ENCODE results near the gene NR2C2. TPM values are rescaled to one million over a fixed set of nuclear protein-coding genes. Genes with fewer than 3 reads are reported as not detected.

The NR2C2 gene
- 8.1 and 13.8 TPM in 2 replicates for total RNA-seq (ENCODE audit: low replicate concordance)

DNA sequence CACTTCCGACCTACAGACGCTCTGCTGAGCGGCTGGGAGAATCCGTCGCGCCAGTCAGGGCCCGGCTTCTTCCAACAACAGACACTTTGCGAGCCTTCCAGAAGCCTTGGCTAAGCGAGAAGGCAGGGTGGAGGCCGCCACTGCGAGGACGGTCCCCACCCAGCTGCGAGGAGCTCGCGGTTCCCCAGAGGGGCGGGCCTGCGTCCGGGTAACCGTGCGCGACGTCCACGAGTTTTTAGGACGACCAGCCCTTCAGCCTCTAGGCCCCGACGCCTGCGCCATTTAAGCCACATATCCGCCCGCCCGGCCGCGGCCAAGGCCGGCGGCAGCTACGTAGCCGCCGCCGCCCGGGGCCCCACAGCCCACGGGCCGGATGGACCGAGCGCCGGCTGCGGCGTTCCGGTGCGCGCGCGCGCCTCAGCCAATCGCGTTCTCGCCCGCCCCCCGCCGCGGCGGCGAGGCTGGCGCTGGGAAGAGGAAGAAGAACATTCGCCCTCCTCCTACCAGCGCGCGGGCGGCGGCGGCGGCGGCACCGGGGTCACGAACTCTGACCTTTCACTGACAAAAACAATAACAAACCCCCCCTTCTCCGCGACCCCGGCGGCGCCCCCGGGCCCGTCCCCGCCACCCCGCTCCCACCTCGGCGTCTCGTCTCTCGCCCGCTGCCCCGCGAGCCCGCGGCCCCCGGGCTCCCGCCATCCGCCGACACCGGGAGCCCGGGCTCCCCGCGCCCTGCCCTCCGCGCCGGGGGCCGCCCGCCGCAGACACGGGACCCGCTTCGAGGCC is at the start of gene NR2C2:
TSS of gene NR2C2 (plus strand) at position 484 of the 786 bp plus-strand sequence. CDS start 56,332 bp downstream, outside the sequence.

DNA sequence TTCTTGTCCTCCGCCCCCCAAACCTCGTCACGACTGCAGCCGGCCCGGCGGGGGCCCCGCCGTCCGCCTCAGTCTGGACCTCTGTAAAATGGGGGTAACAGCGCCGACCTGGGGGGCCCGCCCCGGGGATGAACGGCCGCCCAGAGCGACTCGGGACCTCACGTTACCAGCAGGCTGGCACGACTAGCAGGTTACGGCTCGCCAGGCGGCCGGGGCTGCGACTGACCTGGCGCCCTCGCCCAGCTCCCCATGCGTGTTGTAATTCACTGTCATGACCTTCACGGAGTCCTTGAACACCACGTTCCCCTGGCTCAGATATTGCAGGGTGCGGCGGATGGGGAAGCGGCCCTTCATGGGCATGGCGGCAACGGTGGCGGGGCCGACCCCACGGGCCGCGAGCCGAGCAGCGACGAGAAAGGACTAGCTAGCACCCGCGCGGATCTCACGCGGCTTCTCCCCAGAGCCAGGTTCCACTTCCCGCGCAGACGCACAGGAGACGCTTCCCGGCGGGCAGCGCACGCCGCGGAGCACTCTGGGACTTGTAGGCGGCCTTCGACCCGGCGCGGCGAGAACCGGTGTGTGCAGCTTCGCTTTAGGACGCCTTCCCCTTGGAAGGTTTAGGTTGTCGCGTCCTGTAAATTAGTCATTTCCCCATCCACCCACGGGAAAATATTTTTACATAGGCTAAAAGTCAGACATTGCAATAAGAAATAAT is 117.6 kb downstream of the NR2C2 start, which contains the start of gene MRPS25:
TSS of gene MRPS25 (minus strand) at position 481 of the 715 bp plus-strand sequence. CDS start at position 360, 121 bp downstream.

Other genes with a start within 250 kb of the NR2C2 start
- 1.3 and 3.8 TPM in 2 replicates for gene FGD5, start 128.6 kb upstream of the NR2C2 start, total RNA-seq (ENCODE audit: low replicate concordance)
- gene MRPS25, start 117.7 kb downstream of the NR2C2 start, total RNA-seq (ENCODE audit: low replicate concordance), result 15.9 and 25.3 TPM in 2 replicates
- 18.9 and 26.3 TPM in 2 replicates for gene RBSN, start 151.6 kb downstream of the NR2C2 start, total RNA-seq (ENCODE audit: low replicate concordance)